H1 (cell line): Measurements from ENCODE around the gene RENBP. TPM values are rescaled to one million over a fixed set of nuclear protein-coding genes. Genes with fewer than 3 reads are reported as not detected.

Experiments used
- CTCF ChIA-PET: fragments of 300-600 bp; sonication (Branson Sonifier 250); formaldehyde crosslinking; loops from one replicate; lab custom pipeline; 2021; ENCODE audit not compliant: partially characterized antibody; lab: Charles Lee
- POLR2A ChIA-PET: fragments of 300-600 bp; sonication (Branson Sonifier 250); formaldehyde crosslinking; loops from one replicate; lab custom pipeline; 2021; ENCODE audit warnings: inconsistent platforms; ENCODE audit not compliant: partially characterized antibody; lab: Charles Lee
- DNase-seq, 2 experiments: peaks; one replicate each; pipeline versions ENCODE4 v3.0.0 to v3.0.0-alpha.2; 2010 to 2022; ENCODE audit warnings: low spot score in 2 of 2, low read depth in 1 of 2, mixed read lengths in 1 of 2
- FAIRE-seq: peaks from 2 replicates; lab custom pipeline; 2011; peaks lifted over from hg19 to GRCh38; lab: Jason Lieb, UNC
- H2AFZ ChIP-seq: 2 replicates; pipeline ENCODE4 v1.8.1; 2012; ENCODE audit warnings: low read length, inconsistent platforms
- H2AK5ac ChIP-seq: 2 replicates; pipeline ENCODE4 v1.6.1; 2013; ENCODE audit warnings: low read depth, low read length
- H2BK120ac ChIP-seq: replicated peaks from 2 replicates; pipeline ENCODE3; 2013; ENCODE audit warnings: low read depth, low read length, inconsistent platforms
- H2BK12ac ChIP-seq: 2 replicates; pipeline ENCODE4 v1.6.1; 2013; ENCODE audit warnings: low read depth, low read length
- H2BK15ac ChIP-seq: 2 replicates; pipeline ENCODE4 v1.6.1; 2013; ENCODE audit warnings: low read length
- H2BK20ac ChIP-seq: 2 replicates; pipeline ENCODE4 v1.6.1; 2013; ENCODE audit warnings: low read length
- H2BK5ac ChIP-seq: 2 replicates; pipeline ENCODE4 v1.6.1; 2013; ENCODE audit warnings: low read depth, low read length
- H3K14ac ChIP-seq: 2 replicates; pipeline ENCODE4 v1.6.1; 2013; ENCODE audit warnings: inconsistent platforms; ENCODE audit not compliant: insufficient read length
- H3K18ac ChIP-seq: 2 replicates; pipeline ENCODE4 v1.6.1; 2013; ENCODE audit warnings: low read length; ENCODE audit errors: extremely low read depth
- H3K23ac ChIP-seq: 2 replicates; pipeline ENCODE4 v1.6.1; 2013; ENCODE audit warnings: inconsistent platforms; ENCODE audit not compliant: insufficient read length
- H3K23me2 ChIP-seq: 2 replicates; pipeline ENCODE4 v1.6.1; 2013; ENCODE audit warnings: low read depth, low read length
- H3K27ac ChIP-seq: 2 replicates; pipeline ENCODE4 v1.6.1; 2011; ENCODE audit warnings: low read depth, low read length, inconsistent platforms
- H3K27me3 ChIP-seq, 4 experiments: replicated peaks in 1 of 4; 1 replicate in 1 of 4; 2 replicates in 3 of 4; pipeline versions ENCODE4 v1.6.1 to v1.8.1; 2011 to 2013; ENCODE audit warnings: low read length in 3 of 4, mild to moderate bottlenecking in 3 of 4, inconsistent platforms in 2 of 4, mixed read lengths in 2 of 4, moderate library complexity in 1 of 4; ENCODE audit not compliant: control insufficient read depth in 3 of 4, insufficient read depth in 3 of 4; ENCODE audit errors: extremely low read depth in 1 of 4
- H3K36me3 ChIP-seq, 4 experiments: 2 replicates each; pipeline versions ENCODE4 v1.6.1 to v1.8.1; 2011 to 2013; ENCODE audit warnings: mild to moderate bottlenecking in 4 of 4, low read length in 3 of 4, moderate library complexity in 2 of 4, control low read depth in 1 of 4, inconsistent platforms in 1 of 4; ENCODE audit not compliant: insufficient read depth in 4 of 4, control insufficient read depth in 2 of 4
- H3K4ac ChIP-seq: replicated peaks from 2 replicates; pipeline ENCODE3; 2013; ENCODE audit warnings: low read length, low read depth, mixed read lengths, inconsistent platforms; ENCODE audit not compliant: insufficient read length
- H3K4me1 ChIP-seq, 4 experiments: replicated peaks in 1 of 4; 1 replicate in 1 of 4; 2 replicates in 3 of 4; pipeline versions ENCODE4 v1.6.1 to v1.8.1; 2011 to 2013; ENCODE audit warnings: low read length in 3 of 4, inconsistent platforms in 2 of 4, mixed read lengths in 1 of 4; ENCODE audit not compliant: insufficient read depth in 4 of 4, control insufficient read depth in 3 of 4
- H3K4me2 ChIP-seq, 2 experiments: 2 replicates each; pipeline versions ENCODE4 v1.6.1 to v1.8.1; 2011 to 2013; ENCODE audit warnings: low read depth in 2 of 2, low read length in 2 of 2, control low read depth in 1 of 2, inconsistent platforms in 1 of 2, mild to moderate bottlenecking in 1 of 2; ENCODE audit not compliant: insufficient read depth in 1 of 2
- H3K4me3 ChIP-seq, 4 experiments: fragments of 200-600, 300-600 bp in 1 of 4; sonication (generic), shearing (Covaris generic), sonication (Bioruptor Twin) in 1 of 4; 2 replicates each; pipeline versions ENCODE4 v1.5.1 to v1.8.1; 2011 to 2016; ENCODE audit warnings: low read length in 4 of 4, low read depth in 3 of 4, control low read depth in 2 of 4, inconsistent platforms in 2 of 4, mild to moderate bottlenecking in 2 of 4, mixed read lengths in 1 of 4, moderate library complexity in 1 of 4; ENCODE audit not compliant: insufficient read depth in 2 of 4; ENCODE audit errors: extremely low read depth in 1 of 4
- H3K56ac ChIP-seq: replicated peaks from 2 replicates; pipeline ENCODE3; 2013; ENCODE audit warnings: low read depth, mild to moderate bottlenecking, mixed read lengths, low read length, inconsistent platforms; ENCODE audit not compliant: insufficient read length
- H3K79me1 ChIP-seq: 2 replicates; pipeline ENCODE4 v1.6.1; 2013; ENCODE audit warnings: low read depth, low read length, control low read depth
- H3K79me2 ChIP-seq, 2 experiments: 2 replicates each; pipeline versions ENCODE4 v1.6.1 to v1.8.1; 2012 to 2013; ENCODE audit warnings: low read length in 2 of 2, mild to moderate bottlenecking in 2 of 2, inconsistent platforms in 1 of 2; ENCODE audit not compliant: insufficient read depth in 2 of 2, control insufficient read depth in 1 of 2
- H3K9ac ChIP-seq, 4 experiments: replicated peaks in 1 of 4; 1 replicate in 1 of 4; 2 replicates in 3 of 4; pipeline versions ENCODE4 v1.6.1 to v1.8.1; 2011 to 2013; ENCODE audit warnings: low read depth in 3 of 4, low read length in 3 of 4, control low read depth in 2 of 4, mild to moderate bottlenecking in 2 of 4, moderate library complexity in 2 of 4, inconsistent platforms in 1 of 4; ENCODE audit errors: extremely low read depth in 1 of 4
- H3K9me3 ChIP-seq, 2 experiments: 2 replicates each; pipeline versions ENCODE4 v1.6.1 to v1.8.1; 2012 to 2013; ENCODE audit warnings: mild to moderate bottlenecking in 2 of 2, moderate library complexity in 2 of 2, control low read depth in 1 of 2, inconsistent platforms in 1 of 2, low read depth in 1 of 2, low read length in 1 of 2, mixed read lengths in 1 of 2; ENCODE audit not compliant: insufficient read depth in 2 of 2
- H4K20me1 ChIP-seq, 2 experiments: replicated peaks in 1 of 2; 2 replicates each; pipeline versions ENCODE3 to v1.8.1; 2011 to 2013; ENCODE audit warnings: inconsistent platforms in 2 of 2, low read length in 2 of 2, mild to moderate bottlenecking in 1 of 2; ENCODE audit not compliant: insufficient read depth in 2 of 2, control insufficient read depth in 1 of 2
- H4K5ac ChIP-seq: 2 replicates; pipeline ENCODE4 v1.6.1; 2013; ENCODE audit warnings: low read length, low read depth, mixed read lengths, inconsistent platforms; ENCODE audit not compliant: insufficient read length
- H4K8ac ChIP-seq: 2 replicates; pipeline ENCODE4 v1.8.0; 2013; ENCODE audit warnings: mild to moderate bottlenecking, moderate library complexity, low read length, inconsistent platforms; ENCODE audit not compliant: insufficient read depth; ENCODE audit errors: extremely low read depth
- H4K91ac ChIP-seq: replicated peaks from 2 replicates; pipeline ENCODE3; 2013; ENCODE audit warnings: low read length, mixed read lengths, inconsistent platforms; ENCODE audit not compliant: insufficient read length
- BACH1 ChIP-seq: IDR thresholded peaks from 2 replicates; pipeline ENCODE4 v1.6.1; 2012; ENCODE audit warnings: low read length, improper control_type of control experiment
- BCL11A ChIP-seq, 2 experiments: IDR thresholded peaks; one replicate each; pipeline ENCODE4 v1.6.1; 2011; ENCODE audit warnings: low read depth in 2 of 2, low read length in 2 of 2, mild to moderate bottlenecking in 2 of 2
- GTF2F1 ChIP-seq: IDR thresholded peaks from 2 replicates; pipeline ENCODE4 v1.6.1; 2012; ENCODE audit warnings: low read depth, low read length, improper control_type of control experiment, borderline replicate concordance
- SUZ12 ChIP-seq: fragments of 200-600 bp; sonication (generic); IDR thresholded peaks from 2 replicates; pipeline ENCODE4 v1.6.1; 2012; ENCODE audit warnings: mild to moderate bottlenecking, inconsistent platforms, low read length, moderate library complexity, mixed read lengths
- WGBS, 2 experiments: shearing (Covaris generic) in 1 of 2; methylation state at CpG; one replicate each; pipeline versions ENCODE4 v1.1.6 to v1.1.7; 2013 to 2015; ENCODE audit warnings: low lambda C conversion rate in 2 of 2, mixed read lengths in 2 of 2, inconsistent platforms in 1 of 2, low coverage in 1 of 2, missing lambda C conversion rate in 1 of 2; ENCODE audit not compliant: insufficient replicate concordance in 2 of 2, insufficient coverage in 1 of 2, insufficient read length in 1 of 2; ENCODE audit errors: extremely low coverage in 1 of 2, missing lambda C conversion rate in 1 of 2; 5-methylcytosine and 5-hydroxymethylcytosine counted together
- polyA plus RNA-seq, 7 experiments: library from polyadenylated mRNA; depleted of rRNA in 3 of 7; stranded (reverse) in 5 of 7; unstranded in 2 of 7; fragments of >200 nt in 5 of 7; fragments of 200-250 nt in 2 of 7; gene quantifications; 1 replicate in 5 of 7; 2 replicates in 1 of 7; 4 replicates in 1 of 7; pipeline versions ENCODE4 v1.2.1 to v1.2.3, GENCODE V29; 2011 to 2013; ENCODE audit warnings: missing spikeins in 2 of 7, mixed read lengths in 2 of 7
- total RNA-seq: library from RNA; stranded (reverse); fragmentation: NEBNext Ultra II Directional; extraction: Animal tissue kit (Norgen Biotek cat#: 25700); gene quantifications from 2 replicates; pipeline ENCODE4 v1.2.1, GENCODE V29; 2021
- TF ChIP-seq, protein P1 (sequence below): IDR thresholded peaks from 2 replicates; pipeline ENCODE4 v1.6.1; 2012; ENCODE audit warnings: inconsistent platforms

Gene RENBP
- total and polyA plus RNA-seq, 2 of the 8 experiments (the other 6 are each of a cell fraction or from before 2014, with no cell fraction given): 12.4 to 21.8 TPM

DNA sequence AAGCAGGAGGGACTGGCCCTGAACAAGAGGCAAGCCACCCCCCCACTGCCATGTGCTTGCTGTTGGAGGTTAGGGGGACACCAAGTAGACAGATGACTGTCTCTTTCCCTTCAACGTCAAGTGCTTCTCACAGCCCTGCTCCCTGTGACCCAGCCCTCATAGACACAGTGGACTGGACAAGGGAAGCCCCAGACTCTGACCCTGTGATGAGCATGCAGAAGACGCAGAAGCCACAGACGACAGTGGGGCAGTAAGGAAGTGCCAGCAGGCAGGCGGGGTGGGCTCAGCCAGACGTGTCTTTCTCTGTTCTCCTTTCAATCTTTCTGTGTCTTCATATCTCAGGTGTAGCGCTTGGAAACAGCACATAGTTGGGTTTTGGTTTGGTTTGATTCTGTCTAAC lies 56.1 kb downstream of the RENBP start:
- peaks cover 0 to 17% (median under 1%) of the 10 kb centered on the region in 4 experiments; a peak in 3 of 7 replicates for H3K27me3 ChIP-seq
- no peak overlapping the region for H2BK20ac ChIP-seq
- no peak overlapping the region for H3K23ac ChIP-seq
- ChIA-PET POLR2A (interaction anchor here (1.0 to 1.2 kb wide), 2 partner anchors 59 to 122 kb away, joined by 3 read pairs; no protein-coding TSS in a partner anchor), CTCF (interaction anchor here (0.8 to 1.8 kb wide), 4 partner anchors 34 to 65 kb away, joined by 3 to 4 read pairs (median 3); no protein-coding TSS in a partner anchor)
- no peaks in the 10 kb centered on the region for H3K79me1 ChIP-seq
- no peaks in the 10 kb centered on the region; a peak in 1 of 4 replicates for H3K79me2 ChIP-seq
- no peak overlapping the region for H4K8ac ChIP-seq
- no peak overlapping the region for H3K56ac ChIP-seq
- H3K9ac ChIP-seq: no peak overlapping the region
- no peak overlapping the region for H3K4me3 ChIP-seq
- no peak overlapping the region for H4K5ac ChIP-seq
- no peak overlapping the region for H3K4me2 ChIP-seq
- H3K23me2 ChIP-seq: peaks cover 8% of the 10 kb centered on the region; the same call in 1 of the 2 replicates
- 96% methylated on average over 4 of the region's 6 CpGs; no CpG with 5 or more reads in 1 of the 2 experiments for WGBS, 2 experiments
- no peak overlapping the region for H4K91ac ChIP-seq
- TF ChIP-seq BCL11A (IDR thresholded peaks at IDR 0.05; ENCODE audit: low read depth in 2 of 2, low read length in 2 of 2) (no peak), BACH1 (no peak), SUZ12 (no peak), GTF2F1 (no peak)
- TF ChIP-seq, protein P1, sequence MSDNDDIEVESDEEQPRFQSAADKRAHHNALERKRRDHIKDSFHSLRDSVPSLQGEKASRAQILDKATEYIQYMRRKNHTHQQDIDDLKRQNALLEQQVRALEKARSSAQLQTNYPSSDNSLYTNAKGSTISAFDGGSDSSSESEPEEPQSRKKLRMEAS: no peak
- FAIRE-seq: no peak
- H3K4ac ChIP-seq: no peak overlapping the region
- no peak overlapping the region for H3K18ac ChIP-seq
- no peak overlapping the region for H2AFZ ChIP-seq
- no peak for DNase-seq
- no peak overlapping the region for H2BK15ac ChIP-seq
- no peak overlapping the region for H2BK5ac ChIP-seq
- peaks cover 0 to 15% (median 10%) of the 10 kb centered on the region in 4 experiments; a peak in 5 of 7 replicates for H3K4me1 ChIP-seq
- H3K36me3 ChIP-seq: no peaks in the 10 kb centered on the region
- no peak overlapping the region for H2BK12ac ChIP-seq
- no peaks in the 10 kb centered on the region for H3K9me3 ChIP-seq
- H3K27ac ChIP-seq: no peak overlapping the region
- no peak overlapping the region for H3K14ac ChIP-seq
- no peak overlapping the region for H2BK120ac ChIP-seq
- peaks cover 0 to 2% of the 10 kb centered on the region in 2 experiments for H4K20me1 ChIP-seq
- H2AK5ac ChIP-seq: no peak overlapping the region
